Nephron progenitor cell (in vitro differentiated cells): ENCODE measurements around the gene FOXK2.
"Not testable (repeated sequence)": the region's sequence is repeated elsewhere in the genome, so short reads cannot be mapped to it uniquely, and the experiment has no call there.

Experiments used
- DNase-seq: peaks from one replicate; pipeline ENCODE4 v3.0.0; 2021
- H3K27ac Mint-ChIP-seq: 2 replicates; pipeline ENCODE4 v1.8.0; 2021; ENCODE audit warnings: mild to moderate bottlenecking, moderate library complexity, mixed read lengths
- H3K27me3 Mint-ChIP-seq: 2 replicates; pipeline ENCODE4 v1.8.0; 2021; ENCODE audit warnings: mild to moderate bottlenecking, low read depth, mixed read lengths; ENCODE audit not compliant: poor library complexity
- H3K36me3 Mint-ChIP-seq: 2 replicates; pipeline ENCODE4 v1.8.0; 2021; ENCODE audit warnings: low read depth, mixed read lengths
- H3K4me1 Mint-ChIP-seq: 2 replicates; pipeline ENCODE4 v1.8.0; 2021; ENCODE audit warnings: mixed read lengths
- H3K4me3 Mint-ChIP-seq: 2 replicates; pipeline ENCODE4 v1.8.0; 2021; ENCODE audit warnings: mild to moderate bottlenecking, moderate library complexity, mixed read lengths
- H3K9me3 Mint-ChIP-seq: 2 replicates; pipeline ENCODE4 v1.8.0; 2021; ENCODE audit warnings: mild to moderate bottlenecking, moderate library complexity, mixed read lengths
- TF ChIP-seq, protein P1 (sequence below): fragments of 200-600 bp; sonication (generic); IDR thresholded peaks from 2 replicates; pipeline ENCODE4 v1.5.0; 2021; ENCODE audit warnings: antibody characterized with exemption

The FOXK2 gene

DNA sequence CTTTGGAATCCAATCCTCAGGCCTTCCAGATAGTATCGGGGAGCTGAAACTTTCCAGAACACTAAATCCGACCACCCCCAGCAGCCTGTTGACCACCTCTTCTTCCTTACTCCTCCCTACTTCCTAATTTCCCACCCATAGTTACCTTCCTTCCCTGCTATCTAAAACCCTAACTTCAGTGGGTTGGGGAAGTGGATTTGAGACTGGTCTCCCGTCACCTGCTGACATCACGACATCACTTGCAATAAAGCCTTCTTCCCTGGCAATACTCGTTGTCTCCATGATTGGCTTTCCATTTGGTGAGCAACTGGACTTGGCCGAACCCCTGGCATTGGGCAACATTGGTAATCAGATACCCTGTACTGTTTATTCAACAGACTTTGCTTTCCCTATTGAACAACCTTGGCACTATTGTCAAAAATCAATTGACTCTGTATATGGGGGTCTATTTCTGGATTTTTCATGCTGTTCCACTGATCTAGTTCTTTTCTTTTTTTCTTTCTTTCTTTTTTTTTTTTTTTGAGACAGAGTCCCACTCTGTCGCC, 11.8 kb upstream of the FOXK2 start:
- TF ChIP-seq, protein P1, sequence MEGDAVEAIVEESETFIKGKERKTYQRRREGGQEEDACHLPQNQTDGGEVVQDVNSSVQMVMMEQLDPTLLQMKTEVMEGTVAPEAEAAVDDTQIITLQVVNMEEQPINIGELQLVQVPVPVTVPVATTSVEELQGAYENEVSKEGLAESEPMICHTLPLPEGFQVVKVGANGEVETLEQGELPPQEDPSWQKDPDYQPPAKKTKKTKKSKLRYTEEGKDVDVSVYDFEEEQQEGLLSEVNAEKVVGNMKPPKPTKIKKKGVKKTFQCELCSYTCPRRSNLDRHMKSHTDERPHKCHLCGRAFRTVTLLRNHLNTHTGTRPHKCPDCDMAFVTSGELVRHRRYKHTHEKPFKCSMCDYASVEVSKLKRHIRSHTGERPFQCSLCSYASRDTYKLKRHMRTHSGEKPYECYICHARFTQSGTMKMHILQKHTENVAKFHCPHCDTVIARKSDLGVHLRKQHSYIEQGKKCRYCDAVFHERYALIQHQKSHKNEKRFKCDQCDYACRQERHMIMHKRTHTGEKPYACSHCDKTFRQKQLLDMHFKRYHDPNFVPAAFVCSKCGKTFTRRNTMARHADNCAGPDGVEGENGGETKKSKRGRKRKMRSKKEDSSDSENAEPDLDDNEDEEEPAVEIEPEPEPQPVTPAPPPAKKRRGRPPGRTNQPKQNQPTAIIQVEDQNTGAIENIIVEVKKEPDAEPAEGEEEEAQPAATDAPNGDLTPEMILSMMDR, result no peak
- no peak for DNase-seq
- Mint-ChIP-seq H3K36me3 (no peaks in the 10 kb centered on the region), H3K27ac (no peak overlapping the region), H3K4me3 (no peak overlapping the region), H3K9me3 (peaks cover 3% of the 10 kb centered on the region), H3K4me1 (peaks cover 10% of the 10 kb centered on the region), H3K27me3 (peaks cover 3% of the 10 kb centered on the region)

DNA sequence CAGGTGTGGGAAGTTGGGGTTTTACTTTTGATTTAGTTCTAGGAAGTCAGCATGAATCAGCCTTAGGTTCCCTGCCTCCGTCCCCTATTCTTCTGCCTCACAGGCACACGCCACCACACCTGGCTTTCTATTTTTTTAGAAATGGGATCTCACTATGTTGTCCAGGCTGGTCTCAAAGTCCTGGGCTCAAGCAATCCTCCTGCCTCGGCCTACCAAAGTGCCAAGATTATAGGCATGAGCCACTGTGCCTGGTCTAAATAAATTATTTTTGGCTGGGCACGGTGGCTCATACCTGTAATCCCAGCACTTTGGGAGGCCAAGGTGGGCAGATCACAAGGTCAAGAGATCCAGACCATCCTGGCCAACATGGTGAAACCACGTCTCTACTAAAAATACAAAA, 7.9 kb upstream of the FOXK2 start:
- H3K4me1 Mint-ChIP-seq, H3K36me3 Mint-ChIP-seq: not testable (repeated sequence)

DNA sequence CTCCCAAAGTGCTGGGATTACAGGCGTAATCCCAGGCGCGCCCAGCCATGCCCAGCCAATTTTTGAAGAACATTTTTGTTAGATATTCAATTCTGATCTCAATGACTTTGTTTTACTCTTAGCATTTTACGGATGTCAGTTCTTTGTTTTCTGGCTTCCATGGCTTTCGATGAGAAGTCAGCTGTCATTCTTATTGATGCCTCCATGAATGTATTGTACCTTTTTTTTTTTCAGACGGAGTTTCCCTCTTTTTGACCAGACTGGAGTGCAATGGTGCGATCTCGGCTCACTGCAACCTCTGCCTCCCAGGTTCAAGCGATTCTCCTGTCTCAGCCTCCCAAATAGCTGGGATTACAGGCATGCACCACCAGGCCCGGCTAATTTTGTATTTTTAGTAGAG, 5.7 kb upstream of the FOXK2 start:
- H3K27ac Mint-ChIP-seq, H3K36me3 Mint-ChIP-seq, H3K4me1 Mint-ChIP-seq, H3K27me3 Mint-ChIP-seq, H3K4me3 Mint-ChIP-seq, DNase-seq: not testable (repeated sequence)
- peaks cover 20% of the 10 kb centered on the region for H3K9me3 Mint-ChIP-seq

More for the DNA sequence above, 7.9 kb upstream of the FOXK2 start:
- DNase-seq, H3K4me3 Mint-ChIP-seq, H3K27ac Mint-ChIP-seq, H3K27me3 Mint-ChIP-seq: not testable (repeated sequence)
- peaks cover 17% of the 10 kb centered on the region for H3K9me3 Mint-ChIP-seq

DNA sequence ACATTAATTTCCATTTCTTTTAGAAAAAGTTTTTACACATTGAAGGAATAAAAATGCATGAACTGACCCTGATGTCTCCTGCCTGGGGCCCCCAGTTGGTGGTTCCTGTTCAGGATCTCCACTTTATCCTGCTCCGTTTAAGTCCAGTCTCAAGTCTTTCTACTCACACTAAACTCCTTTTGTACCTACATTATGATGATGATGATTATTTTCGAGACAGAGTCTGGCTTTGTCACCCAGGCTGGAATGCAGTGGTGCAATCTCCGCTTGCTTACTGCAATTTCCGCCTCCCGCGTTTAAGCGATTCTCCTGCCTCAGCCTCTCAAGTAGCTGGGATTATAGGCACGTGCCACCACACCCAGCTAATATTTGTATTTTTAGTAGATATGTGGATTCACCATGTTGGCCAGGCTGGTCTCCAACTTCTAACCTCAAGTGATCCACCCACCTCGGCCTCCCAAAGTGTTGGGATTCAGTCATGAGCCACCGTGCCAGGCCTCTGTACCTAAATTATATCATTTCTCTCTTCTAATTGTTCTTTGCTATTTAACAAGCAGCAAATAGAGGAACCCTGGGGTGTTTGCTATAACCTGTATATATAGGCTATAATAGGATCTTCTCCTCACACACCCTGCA, 2.2 kb upstream of the FOXK2 start:
- TF ChIP-seq, protein P1, result no peak
- H3K36me3 Mint-ChIP-seq, result peaks cover 9% of the 10 kb centered on the region
- no peak overlapping the region for H3K4me3 Mint-ChIP-seq
- peaks cover 17% of the 10 kb centered on the region for H3K4me1 Mint-ChIP-seq
- peaks cover 20% of the 10 kb centered on the region for H3K9me3 Mint-ChIP-seq
- peaks cover 3% of the 10 kb centered on the region for H3K27me3 Mint-ChIP-seq
- no peak overlapping the region for H3K27ac Mint-ChIP-seq
- no peak for DNase-seq

DNA sequence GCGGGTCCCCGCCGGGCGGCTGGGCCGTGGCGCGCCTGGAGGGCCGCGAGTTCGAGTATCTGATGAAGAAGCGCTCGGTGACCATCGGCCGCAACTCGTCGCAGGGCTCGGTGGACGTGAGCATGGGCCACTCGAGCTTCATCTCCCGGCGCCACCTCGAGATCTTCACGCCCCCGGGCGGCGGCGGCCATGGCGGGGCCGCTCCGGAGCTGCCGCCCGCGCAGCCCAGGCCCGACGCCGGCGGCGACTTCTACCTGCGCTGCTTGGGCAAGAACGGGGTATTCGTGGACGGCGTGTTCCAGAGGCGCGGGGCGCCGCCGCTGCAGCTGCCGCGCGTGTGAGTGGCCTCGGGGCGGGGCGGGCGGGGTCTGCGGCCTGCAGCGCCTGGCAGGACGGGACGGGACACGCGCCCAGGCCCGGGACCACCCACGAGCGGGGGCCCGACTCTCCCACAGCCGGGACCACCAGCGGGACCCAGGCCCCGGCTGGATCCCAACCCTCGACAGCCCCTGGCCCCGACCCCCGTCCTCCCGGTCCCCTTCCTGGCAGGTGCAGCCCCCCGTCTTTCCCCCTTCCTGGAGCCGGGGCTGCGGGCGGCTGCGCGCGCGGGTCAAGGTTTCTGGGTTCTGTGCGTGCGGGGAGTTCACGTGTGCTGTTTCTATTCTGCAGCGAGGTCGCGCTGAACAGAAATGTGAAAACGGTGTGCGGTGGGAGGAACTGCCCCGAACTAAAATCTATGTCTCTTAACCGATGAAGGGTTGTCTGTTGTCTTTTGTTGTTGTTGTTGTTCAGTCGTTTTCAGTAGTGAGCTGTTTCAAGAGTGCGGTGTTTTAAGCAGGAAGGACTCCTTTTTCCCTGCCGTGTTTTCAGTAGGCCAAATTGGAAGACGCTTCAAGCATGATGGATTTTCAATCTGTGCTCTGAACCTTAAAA, 705 bp downstream of the FOXK2 start:
- H3K9me3 Mint-ChIP-seq, result peaks cover 5% of the 10 kb centered on the region
- H3K4me1 Mint-ChIP-seq, result peaks cover 35% of the 10 kb centered on the region
- H3K27ac Mint-ChIP-seq, result peak overlapping the region; percentile 95
- TF ChIP-seq, protein P1, result no peak
- H3K4me3 Mint-ChIP-seq, result peak overlapping the region; percentile 92
- H3K27me3 Mint-ChIP-seq, result peaks cover 3% of the 10 kb centered on the region
- DNase-seq, result peak; percentile 50
- peaks cover 20% of the 10 kb centered on the region for H3K36me3 Mint-ChIP-seq

DNA sequence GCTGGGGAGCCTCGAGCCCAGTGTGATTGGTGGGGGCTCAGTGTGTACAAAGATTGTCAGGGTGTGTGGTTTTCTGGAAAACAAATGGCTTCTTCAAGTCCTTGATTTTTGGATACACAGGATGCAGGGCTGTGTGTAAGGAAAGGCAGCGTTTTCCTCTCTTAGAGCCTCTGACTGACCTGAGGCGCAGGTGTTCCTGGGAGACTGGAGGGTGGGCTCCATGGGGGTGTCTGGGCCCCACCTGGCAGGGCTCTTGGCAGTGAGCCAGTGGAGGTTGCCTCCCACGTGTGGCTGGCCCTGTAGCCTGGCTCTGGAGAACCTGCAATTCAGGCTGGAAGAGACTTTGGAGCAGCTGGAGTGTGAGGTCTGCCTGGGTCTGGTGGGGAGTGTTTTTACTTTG, 5.0 kb downstream of the FOXK2 start:
- Mint-ChIP-seq H3K36me3 (peaks cover 25% of the 10 kb centered on the region), H3K4me1 (peaks cover 66% of the 10 kb centered on the region), H3K9me3 (no peaks in the 10 kb centered on the region), H3K4me3 (no peak overlapping the region), H3K27ac (peak overlapping the region; percentile 90), H3K27me3 (no peaks in the 10 kb centered on the region)
- TF ChIP-seq, protein P1, result no peak
- DNase-seq, result no peak
